Testis (tissue), 3 donors: ENCODE measurements around the gene MAML3. TPM values are rescaled to one million over a fixed set of nuclear protein-coding genes. Genes with fewer than 3 reads are reported as not detected.

Source experiments
- DNase-seq: peaks from one replicate; pipeline ENCODE4 v3.0.0-alpha.2; 2019
- H3K27ac ChIP-seq, 2 donors: fragments of 200-600 bp; sonication (generic); one replicate each; pipeline ENCODE4 v1.5.1; 2019
- H3K27me3 ChIP-seq: fragments of 200-600 bp; sonication (generic); one replicate; pipeline ENCODE4 v1.5.1; 2019
- H3K36me3 ChIP-seq: fragments of 200-600 bp; sonication (generic); one replicate; pipeline ENCODE4 v1.5.1; 2017; ENCODE audit warnings: low read depth; ENCODE audit errors: missing control alignments
- H3K4me1 ChIP-seq: fragments of 200-600 bp; sonication (generic); one replicate; pipeline ENCODE4 v1.5.1; 2019
- H3K4me3 ChIP-seq, 2 donors: fragments of 200-600 bp; sonication (generic); one replicate each; pipeline ENCODE4 v1.5.1; 2017 to 2019
- H3K9me3 ChIP-seq: fragments of 200-600 bp; sonication (generic); one replicate; pipeline ENCODE4 v1.5.1; 2017
- CTCF ChIP-seq, 3 experiments: fragments of 450-650 bp in 2 of 3; fragments of 200-600 bp in 1 of 3; sonication (generic) in 1 of 3; IDR thresholded peaks; one replicate each; pipeline ENCODE4 v1.5.1; 2016 to 2019; ENCODE audit warnings: antibody characterized with exemption in 3 of 3, mild to moderate bottlenecking in 2 of 3, moderate library complexity in 1 of 3
- POLR2A ChIP-seq: fragments of 450-650 bp; IDR thresholded peaks from one replicate; pipeline ENCODE4 v1.6.1; 2017; ENCODE audit warnings: antibody characterized with exemption, mild to moderate bottlenecking, moderate library complexity
- WGBS, 2 donors: methylation state at CpG; one replicate each; pipeline ENCODE4 v1.1.5; 2018; 5-methylcytosine and 5-hydroxymethylcytosine counted together
- intact Hi-C: fragments of 100-400 bp; cut with DNase I; formaldehyde crosslinking; loops from one replicate; pipeline ENCODE4 v1.15.1; 2023; ENCODE audit warnings: low total_unique reads
- polyA plus RNA-seq: library from polyadenylated mRNA; stranded (reverse); fragments of 350-450 nt; fragmentation: Illumina TruSeq; extraction: RNeasy Lipid Tissue Mini Kit (QIAGEN cat#74804); gene quantifications from one replicate; pipeline ENCODE4 v1.2.3, GENCODE V29; 2014; ENCODE audit warnings: low read depth, low replicate concordance; ENCODE audit not compliant: insufficient read depth
- total RNA-seq, 2 donors: library from RNA; depleted of rRNA; stranded (reverse); fragments of >200 nt; gene quantifications; one replicate each; pipeline ENCODE4 v1.2.3, GENCODE V29; 2016

Gene MAML3
- total and polyA plus RNA-seq, 3 donors from 2014 or later = 7.6 to 21.2 (median 18.8) TPM

GRCh38 chr4:139865537-139865936, 288.4 kb downstream of the MAML3 start:
- TF ChIP-seq CTCF (IDR thresholded peaks at IDR 0.05) (no peak), POLR2A (no peak)
- peaks cover 13% of the 10 kb centered on the region for H3K4me1 ChIP-seq
- H3K4me3 ChIP-seq = no peak overlapping the region
- DNase-seq = no peak
- H3K27me3 ChIP-seq = no peaks in the 10 kb centered on the region
- no peaks in the 10 kb centered on the region for H3K36me3 ChIP-seq
- no peak overlapping the region for H3K27ac ChIP-seq
- intact Hi-C loops = no loop called here
- 96 to 98% methylated on average over 5 of the region's 5 CpGs for WGBS, 2 donors
- H3K9me3 ChIP-seq = no peaks in the 10 kb centered on the region

GRCh38 chr4:139863531-139863930, 290.5 kb downstream of the MAML3 start:
- no peaks in the 10 kb centered on the region for H3K9me3 ChIP-seq

GRCh38 chr4:139861471-139861870, 292.5 kb downstream of the MAML3 start:
- intact Hi-C loops = no loop called here
- no peak overlapping the region for H3K27ac ChIP-seq
- H3K4me1 ChIP-seq = peaks cover 4% of the 10 kb centered on the region
- no peaks in the 10 kb centered on the region for H3K27me3 ChIP-seq
- no peaks in the 10 kb centered on the region for H3K9me3 ChIP-seq
- no peak for DNase-seq
- no peak overlapping the region for H3K4me3 ChIP-seq
- no peaks in the 10 kb centered on the region for H3K36me3 ChIP-seq
- TF ChIP-seq CTCF (IDR thresholded peaks at IDR 0.05) = no peak
- TF ChIP-seq POLR2A = no peak
- WGBS, 2 donors = 74 to 76% methylated on average over 4 of the region's 4 CpGs

More at GRCh38 chr4:139863531-139863930, 290.5 kb downstream of the MAML3 start:
- Histone ChIP-seq H3K4me1 (peaks cover 7% of the 10 kb centered on the region), H3K4me3 (no peak overlapping the region), H3K36me3 (no peaks in the 10 kb centered on the region), H3K27ac (no peak overlapping the region), H3K27me3 (no peaks in the 10 kb centered on the region)
- WGBS, 2 donors = 61 to 66% methylated on average over 3 of the region's 3 CpGs
- intact Hi-C loops = no loop called here
- no peak for TF ChIP-seq POLR2A
- no peak for TF ChIP-seq CTCF (IDR thresholded peaks at IDR 0.05)
- DNase-seq = no peak

GRCh38 chr4:139860435-139861024, 293.5 kb downstream of the MAML3 start:
- intact Hi-C loops = no loop called here

More at GRCh38 chr4:139860435-139861024, 293.5 kb downstream of the MAML3 start:
- no peak for DNase-seq
- TF ChIP-seq CTCF (IDR thresholded peaks at IDR 0.05) (no peak), POLR2A (no peak)
- Histone ChIP-seq H3K27ac (no peak overlapping the region), H3K27me3 (no peaks in the 10 kb centered on the region), H3K4me3 (peak overlapping the region in 1 of 2 donors; percentile 12), H3K36me3 (no peaks in the 10 kb centered on the region), H3K9me3 (no peaks in the 10 kb centered on the region), H3K4me1 (no peaks in the 10 kb centered on the region)
- 72 to 88% methylated on average over 9 of the region's 9 CpGs for WGBS, 2 donors
